DMS 273 (cell line): ENCODE results near the gene PGAP3.
"Not testable (repeated sequence)": the region's sequence is repeated elsewhere in the genome, so short reads cannot be mapped to it uniquely, and the experiment has no call there.

ENCODE experiments used
- DNase-seq: peaks from one replicate; lab custom pipeline; 2025; ENCODE audit not compliant: unreplicated experiment; lab: John Stamatoyannopoulos, UW

Gene PGAP3

GRCh38 chr17:39687546-39688474 is at the start of gene PGAP3:
Gene PGAP3, minus strand, starts transcription at chr17:39688057. Its CDS starts 43 bp downstream, at chr17:39688014.
- DNase-seq = peak; percentile 96

GRCh38 chr17:39737206-39737759 is 49.4 kb upstream of the PGAP3 start:
- DNase-seq = no peak

GRCh38 chr17:39736319-39737165 is 48.7 kb upstream of the PGAP3 start:
- peak; percentile 23 for DNase-seq

- no peak for DNase-seq
These were observed 48.0 kb upstream of the PGAP3 start for GRCh38 chr17:39735882-39736281.

GRCh38 chr17:39732586-39732985 is 44.7 kb upstream of the PGAP3 start:
- no peak for DNase-seq

- peak; percentile 94 for DNase-seq
These were observed 42.5 kb upstream of the PGAP3 start, which contains the start of gene MIEN1 for GRCh38 chr17:39730095-39730921. Gene MIEN1, minus strand, starts transcription at chr17:39730532. Its CDS starts 37 bp downstream, at chr17:39730495.

GRCh38 chr17:39729280-39729851 is 41.5 kb upstream of the PGAP3 start:
- no peak for DNase-seq

- no peak for DNase-seq
These were observed 39.7 kb upstream of the PGAP3 start for GRCh38 chr17:39727556-39727955.

GRCh38 chr17:39726617-39727016 is 38.8 kb upstream of the PGAP3 start:
- no peak for DNase-seq

- not testable (repeated sequence) for DNase-seq
These were observed 38.1 kb upstream of the PGAP3 start for GRCh38 chr17:39725923-39726322.

GRCh38 chr17:39724731-39725130 is 36.9 kb upstream of the PGAP3 start:
- DNase-seq = no peak

- peak; percentile 43 for DNase-seq
These were observed 35.4 kb upstream of the PGAP3 start for GRCh38 chr17:39722965-39723848.

- no peak for DNase-seq
These were observed 34.2 kb upstream of the PGAP3 start for GRCh38 chr17:39722104-39722503.

GRCh38 chr17:39719563-39720355 is 31.9 kb upstream of the PGAP3 start:
- no peak for DNase-seq

GRCh38 chr17:39717660-39718059 is 29.8 kb upstream of the PGAP3 start:
- no peak for DNase-seq

- peak; percentile 31 for DNase-seq
These were observed 29.2 kb upstream of the PGAP3 start for GRCh38 chr17:39716879-39717536.

- DNase-seq = no peak
These were observed 28.4 kb upstream of the PGAP3 start for GRCh38 chr17:39716073-39716818.
